Jurkat, Clone E6-1 (cell line): ENCODE measurements around the gene SLC9A5.
A peak's percentile ranks its signal among the peaks of the same experiment; 100 is the strongest.

Source experiments
- DNase-seq: peaks from one replicate; pipeline ENCODE4 v3.0.0-alpha.2; 2011; ENCODE audit warnings: low read depth, low spot score
- H3K4me3 ChIP-seq: 2 replicates; pipeline ENCODE4 v1.5.1; 2011; ENCODE audit warnings: mild to moderate bottlenecking, low read length, control low read depth, moderate library complexity

SLC9A5 gene

GRCh38 chr16:67236563-67237395, 12.0 kb upstream of the SLC9A5 start:
- peak; percentile 81 for DNase-seq
- H3K4me3 ChIP-seq = peak overlapping the region; percentile 65

- H3K4me3 ChIP-seq = no peak overlapping the region
- no peak for DNase-seq
Observed at GRCh38 chr16:67237396-67238277, 11.1 kb upstream of the SLC9A5 start.

GRCh38 chr16:67238278-67238575, 10.6 kb upstream of the SLC9A5 start:
- no peak for DNase-seq
- H3K4me3 ChIP-seq = no peak overlapping the region

GRCh38 chr16:67238806-67239470, 9.8 kb upstream of the SLC9A5 start:
- H3K4me3 ChIP-seq = no peak overlapping the region
- no peak for DNase-seq

- no peak for DNase-seq
- H3K4me3 ChIP-seq = no peak overlapping the region
Observed at GRCh38 chr16:67240506-67240905, 8.3 kb upstream of the SLC9A5 start.

- H3K4me3 ChIP-seq = no peak overlapping the region
- DNase-seq = no peak
Observed at GRCh38 chr16:67241008-67241900, 7.5 kb upstream of the SLC9A5 start.

GRCh38 chr16:67242138-67242730, 6.5 kb upstream of the SLC9A5 start:
- no peak overlapping the region for H3K4me3 ChIP-seq
- no peak for DNase-seq

GRCh38 chr16:67243481-67243880, 5.3 kb upstream of the SLC9A5 start:
- H3K4me3 ChIP-seq = no peak overlapping the region
- DNase-seq = no peak

GRCh38 chr16:67244387-67245185, 4.2 kb upstream of the SLC9A5 start:
- peak overlapping the region; percentile 21 for H3K4me3 ChIP-seq
- DNase-seq = peak; percentile 74

- no peak overlapping the region for H3K4me3 ChIP-seq
- DNase-seq = no peak
Observed at GRCh38 chr16:67245186-67245585, 3.6 kb upstream of the SLC9A5 start.

- no peak for DNase-seq
- H3K4me3 ChIP-seq = no peak overlapping the region
Observed at GRCh38 chr16:67245674-67246080, 3.1 kb upstream of the SLC9A5 start.

- no peak for DNase-seq
Observed at GRCh38 chr16:67246081-67246755, 2.6 kb upstream of the SLC9A5 start.

GRCh38 chr16:67246756-67247191, 2.0 kb upstream of the SLC9A5 start:
- peak overlapping the region; percentile 78 for H3K4me3 ChIP-seq
- DNase-seq = no peak

More at GRCh38 chr16:67246081-67246755, 2.6 kb upstream of the SLC9A5 start:
- peak overlapping the region; percentile 78 for H3K4me3 ChIP-seq

GRCh38 chr16:67247192-67248072, 1.3 kb upstream of the SLC9A5 start, which contains the start of gene FHOD1:
Gene FHOD1, minus strand, starts transcription at chr16:67247481. Its CDS starts 71 bp downstream, at chr16:67247410.
- peak; percentile 92 for DNase-seq
- H3K4me3 ChIP-seq = peak within 1 kb of the TSS; percentile 78

- DNase-seq = no peak
Observed at GRCh38 chr16:67248073-67248400, 742 bp upstream of the SLC9A5 start.

More at GRCh38 chr16:67248073-67248400, 742 bp upstream of the SLC9A5 start:
- H3K4me3 ChIP-seq = peak overlapping the region; percentile 78
